Gastroesophageal sphincter (tissue), 4 donors: Measurements from ENCODE around the gene STMP1. TPM values are rescaled to one million over a fixed set of nuclear protein-coding genes. Genes with fewer than 3 reads are reported as not detected.

Experiments
- ATAC-seq: fragments of 150-250 bp; one replicate; pipeline ENCODE4 v1.9.1; 2016; ENCODE audit warnings: mild to moderate bottlenecking, moderate library complexity
- H3K27ac ChIP-seq, 4 donors: fragments of 200-600 bp; sonication (generic) in 3 of 4; 1 replicate in 3 of 4; 2 replicates in 1 of 4; pipeline ENCODE4 v1.5.1; 2016 to 2019
- H3K27me3 ChIP-seq: fragments of 200-600 bp; sonication (generic); one replicate; pipeline ENCODE4 v1.5.1; 2019
- H3K36me3 ChIP-seq, 2 donors: fragments of 200-600 bp; sonication (generic); one replicate each; pipeline ENCODE4 v1.5.1; 2019; ENCODE audit warnings: control low read depth in 1 of 2
- H3K4me1 ChIP-seq, 3 donors: fragments of 200-600 bp; sonication (generic); 1 replicate in 2 of 3; 2 replicates in 1 of 3; pipeline ENCODE4 v1.5.1; 2016 to 2019; ENCODE audit warnings: control low read depth in 2 of 3
- H3K4me3 ChIP-seq, 2 donors: fragments of 200-600 bp; sonication (generic); one replicate each; pipeline ENCODE4 v1.5.1; 2019; ENCODE audit warnings: mild to moderate bottlenecking in 1 of 2, moderate library complexity in 1 of 2
- H3K9me3 ChIP-seq, 3 donors: fragments of 200-600 bp; sonication (generic); one replicate each; pipeline ENCODE4 v1.5.1; 2017 to 2019; ENCODE audit warnings: control low read depth in 2 of 3
- EP300 ChIP-seq: sonication (generic); formaldehyde crosslinking; IDR thresholded peaks from one replicate; pipeline ENCODE4 v1.6.1; 2017; ENCODE audit warnings: antibody characterized with exemption, mild to moderate bottlenecking
- POLR2A ChIP-seq, 2 donors: fragments of 450-650 bp; IDR thresholded peaks; one replicate each; pipeline ENCODE4 v1.6.1; 2017; ENCODE audit warnings: antibody characterized with exemption in 2 of 2, mild to moderate bottlenecking in 2 of 2, moderate library complexity in 1 of 2
- POLR2AphosphoS5 ChIP-seq: sonication (generic); formaldehyde crosslinking; IDR thresholded peaks from one replicate; pipeline ENCODE4 v1.6.1; 2017; ENCODE audit warnings: antibody characterized with exemption
- WGBS, 2 donors: methylation state at CpG; one replicate each; pipeline ENCODE4 v1.1.5; 2018; ENCODE audit warnings: low coverage in 1 of 2; 5-methylcytosine and 5-hydroxymethylcytosine counted together
- total RNA-seq, 4 donors: library from RNA; depleted of rRNA; stranded (reverse); fragments of >200 nt; gene quantifications; one replicate each; pipeline ENCODE4 v1.1.0, GENCODE V29; 2016
- TF ChIP-seq, protein P1 (sequence below), 4 experiments: fragments of 200-600 bp in 2 of 4; fragments of 450-650 bp in 2 of 4; sonication (generic) in 1 of 4; IDR thresholded peaks; one replicate each; pipeline ENCODE4 v1.5.1; 2017 to 2019; ENCODE audit warnings: antibody characterized with exemption in 4 of 4, mild to moderate bottlenecking in 2 of 4, moderate library complexity in 2 of 4

STMP1 gene
- total RNA-seq, 4 donors from 2014 or later: 6.5 to 17.4 (median 11.9) TPM

DNA sequence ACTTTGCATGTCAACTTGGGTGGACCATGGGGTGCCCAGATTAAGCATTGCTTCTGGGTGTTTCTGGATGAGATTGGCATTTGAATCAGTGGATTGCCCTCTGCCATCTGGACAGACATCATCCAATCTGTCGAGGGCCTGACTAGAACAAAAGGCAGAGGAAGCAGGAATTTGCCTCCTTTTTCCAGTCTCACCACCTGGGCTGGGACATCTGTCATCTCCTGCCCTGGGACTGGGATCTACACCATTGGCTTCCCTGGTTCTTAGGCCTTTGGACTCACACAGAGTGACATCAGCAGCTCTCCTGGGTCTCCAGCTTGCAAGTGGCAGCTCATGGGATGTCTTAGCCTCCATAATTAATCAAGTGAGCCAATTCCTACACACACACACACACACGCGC is 55.4 kb downstream of the STMP1 start:
- WGBS, 2 donors: 69 to 100% methylated on average over 2 to 3 of the region's 3 CpGs
- Histone ChIP-seq H3K9me3 (no peaks in the 10 kb centered on the region), H3K27ac (no peak overlapping the region), H3K4me1 (peaks cover 0 to 8% (median 0%) of the 10 kb centered on the region in 3 donors), H3K36me3 (no peaks in the 10 kb centered on the region), H3K27me3 (peaks cover 28% of the 10 kb centered on the region), H3K4me3 (no peak overlapping the region)
- TF ChIP-seq POLR2AphosphoS5: no peak
- no peak for TF ChIP-seq POLR2A (IDR thresholded peaks at IDR 0.05)
- TF ChIP-seq, protein P1, sequence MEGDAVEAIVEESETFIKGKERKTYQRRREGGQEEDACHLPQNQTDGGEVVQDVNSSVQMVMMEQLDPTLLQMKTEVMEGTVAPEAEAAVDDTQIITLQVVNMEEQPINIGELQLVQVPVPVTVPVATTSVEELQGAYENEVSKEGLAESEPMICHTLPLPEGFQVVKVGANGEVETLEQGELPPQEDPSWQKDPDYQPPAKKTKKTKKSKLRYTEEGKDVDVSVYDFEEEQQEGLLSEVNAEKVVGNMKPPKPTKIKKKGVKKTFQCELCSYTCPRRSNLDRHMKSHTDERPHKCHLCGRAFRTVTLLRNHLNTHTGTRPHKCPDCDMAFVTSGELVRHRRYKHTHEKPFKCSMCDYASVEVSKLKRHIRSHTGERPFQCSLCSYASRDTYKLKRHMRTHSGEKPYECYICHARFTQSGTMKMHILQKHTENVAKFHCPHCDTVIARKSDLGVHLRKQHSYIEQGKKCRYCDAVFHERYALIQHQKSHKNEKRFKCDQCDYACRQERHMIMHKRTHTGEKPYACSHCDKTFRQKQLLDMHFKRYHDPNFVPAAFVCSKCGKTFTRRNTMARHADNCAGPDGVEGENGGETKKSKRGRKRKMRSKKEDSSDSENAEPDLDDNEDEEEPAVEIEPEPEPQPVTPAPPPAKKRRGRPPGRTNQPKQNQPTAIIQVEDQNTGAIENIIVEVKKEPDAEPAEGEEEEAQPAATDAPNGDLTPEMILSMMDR (IDR thresholded peaks at IDR 0.05): no peak
- no peak for TF ChIP-seq EP300
- ATAC-seq: no peak

DNA sequence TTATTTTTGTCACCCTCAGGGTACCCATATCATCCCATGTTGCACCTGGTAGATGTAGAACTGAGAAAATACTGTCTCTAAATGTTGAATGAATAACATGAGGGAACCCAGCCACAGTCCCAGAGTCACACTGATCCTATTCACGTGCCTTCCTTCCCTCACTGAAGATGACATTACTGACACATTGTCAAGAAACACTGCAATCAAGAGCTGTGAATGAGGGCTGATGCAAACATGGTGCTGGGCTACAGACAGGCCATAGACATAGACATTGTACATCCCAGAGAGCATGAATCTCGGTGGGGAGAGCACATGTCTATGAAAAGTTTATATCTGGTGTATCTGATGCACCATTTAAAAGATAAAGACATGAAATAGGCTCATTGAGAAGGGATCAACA is 55.9 kb downstream of the STMP1 start:
- H3K4me1 ChIP-seq: peaks cover 0 to 8% (median 0%) of the 10 kb centered on the region in 3 donors
- ATAC-seq: no peak
- no peak overlapping the region for H3K27ac ChIP-seq
- no peak overlapping the region for H3K4me3 ChIP-seq
- TF ChIP-seq EP300 (no peak), POLR2A (IDR thresholded peaks at IDR 0.05) (no peak), POLR2AphosphoS5 (no peak)
- TF ChIP-seq, protein P1 (IDR thresholded peaks at IDR 0.05): no peak
- H3K9me3 ChIP-seq: no peaks in the 10 kb centered on the region
- no peaks in the 10 kb centered on the region for H3K36me3 ChIP-seq
- H3K27me3 ChIP-seq: peaks cover 28% of the 10 kb centered on the region
- WGBS, 2 donors: 87 to 100% methylated on average over 2 of the region's 2 CpGs

DNA sequence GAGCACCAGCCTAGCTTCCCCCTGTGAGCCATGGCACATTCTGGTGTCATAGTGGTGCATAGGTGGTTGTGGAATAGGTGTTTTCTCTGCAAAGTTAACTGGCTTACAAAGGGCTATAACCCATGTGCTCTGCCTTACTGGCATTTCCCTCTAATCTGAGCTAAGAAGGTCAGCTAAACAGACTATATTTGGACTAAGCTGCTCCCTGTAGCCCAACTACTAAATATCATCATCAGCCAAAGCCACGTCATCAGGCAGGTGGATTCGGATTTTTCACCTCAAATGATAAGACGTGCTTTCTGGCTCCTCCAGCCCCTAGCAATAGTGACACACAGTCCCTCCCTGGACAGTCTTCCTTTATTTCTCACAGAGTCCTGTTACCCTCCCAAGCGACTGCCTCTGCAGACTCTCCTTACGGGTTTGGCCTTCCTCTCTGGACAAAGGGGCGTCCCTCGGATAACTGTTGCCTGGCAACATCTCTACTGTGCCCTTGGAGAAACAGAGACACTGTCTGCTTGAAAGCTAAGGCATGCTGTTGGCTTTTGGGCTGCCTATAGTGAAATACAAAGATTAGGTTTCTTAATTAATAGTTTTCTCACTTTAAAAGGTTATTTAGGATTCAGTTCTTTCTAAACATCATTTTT is 56.6 kb downstream of the STMP1 start:
- whole genome bisulfite sequencing, 2 donors: 34 to 63% methylated on average over 5 to 6 of the region's 7 CpGs
- Histone ChIP-seq H3K4me3 (no peak overlapping the region), H3K27me3 (peaks cover 25% of the 10 kb centered on the region), H3K4me1 (peaks cover 0 to 8% (median 0%) of the 10 kb centered on the region in 3 donors), H3K27ac (no peak overlapping the region), H3K9me3 (no peaks in the 10 kb centered on the region), H3K36me3 (no peaks in the 10 kb centered on the region)
- no peak for ATAC-seq
- TF ChIP-seq, protein P1 (IDR thresholded peaks at IDR 0.05): no peak
- TF ChIP-seq POLR2AphosphoS5: no peak
- TF ChIP-seq POLR2A (IDR thresholded peaks at IDR 0.05): no peak
- no peak for TF ChIP-seq EP300

DNA sequence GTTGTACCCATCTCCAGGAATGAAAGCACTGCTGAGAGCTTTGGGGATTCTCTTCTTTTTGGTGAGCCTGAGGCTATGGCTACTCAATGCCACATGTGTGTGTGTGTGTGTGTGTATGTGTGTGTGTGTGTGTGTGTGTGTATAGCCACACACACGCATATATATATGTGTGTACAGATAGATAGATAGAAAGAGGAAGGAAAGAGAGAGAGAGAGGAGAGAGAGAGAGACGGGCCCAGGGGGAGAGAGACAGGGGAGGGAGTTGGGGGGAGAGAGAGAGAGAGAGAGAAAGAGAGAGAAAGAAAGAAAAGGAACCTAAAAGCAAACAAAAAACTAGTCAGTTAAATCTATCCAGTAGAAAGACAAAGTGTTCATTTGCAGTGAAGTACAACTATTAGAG is 57.4 kb downstream of the STMP1 start:
- WGBS, 2 donors: 52% methylated on average over 2 of the region's 2 CpGs; no CpG with 5 or more reads in 1 of the 2 donors
- TF ChIP-seq POLR2AphosphoS5: no peak
- TF ChIP-seq, protein P1 (IDR thresholded peaks at IDR 0.05): no peak
- TF ChIP-seq EP300: no peak
- no peak for TF ChIP-seq POLR2A (IDR thresholded peaks at IDR 0.05)
- Histone ChIP-seq H3K4me3 (no peak overlapping the region), H3K27me3 (peaks cover 19% of the 10 kb centered on the region), H3K9me3 (no peaks in the 10 kb centered on the region), H3K27ac (no peak overlapping the region), H3K4me1 (peaks cover 0 to 8% (median 0%) of the 10 kb centered on the region in 3 donors), H3K36me3 (no peaks in the 10 kb centered on the region)
- ATAC-seq: no peak

DNA sequence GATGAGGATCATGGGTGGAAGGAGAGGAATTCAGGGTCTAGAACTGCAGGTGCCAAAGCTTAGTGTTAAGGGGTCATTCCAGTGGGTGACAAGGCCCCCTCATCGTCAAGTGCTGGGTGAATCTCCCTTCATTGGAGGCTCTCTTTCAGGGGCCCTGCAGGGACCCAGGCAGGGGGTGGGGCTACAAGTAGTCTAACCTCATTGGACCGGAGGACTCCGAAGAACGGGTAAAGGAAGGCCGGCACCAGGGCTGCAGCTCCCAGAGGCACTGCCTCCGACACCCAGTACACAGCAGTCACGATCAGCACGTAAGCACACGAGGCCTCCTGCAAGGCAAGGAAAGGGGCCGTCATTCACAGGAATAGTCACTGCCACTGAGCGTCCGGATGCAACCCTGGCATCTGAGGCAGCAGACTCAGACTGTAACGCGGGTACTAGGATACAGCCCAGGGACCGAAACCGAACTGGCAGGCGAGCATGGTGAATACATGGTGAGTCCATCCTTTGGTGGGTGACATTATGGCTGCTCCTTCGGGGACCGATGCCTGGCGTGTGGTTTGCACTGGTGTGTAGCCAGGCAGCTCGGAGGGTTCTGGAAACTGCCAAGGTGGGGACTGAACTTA is 59.0 kb downstream of the STMP1 start:
- Histone ChIP-seq H3K36me3 (no peaks in the 10 kb centered on the region), H3K27me3 (peaks cover 12% of the 10 kb centered on the region), H3K9me3 (no peaks in the 10 kb centered on the region), H3K27ac (no peak overlapping the region), H3K4me3 (no peak overlapping the region), H3K4me1 (peaks cover 0 to 8% (median 0%) of the 10 kb centered on the region in 3 donors)
- ATAC-seq: no peak
- 92% methylated on average over 4 to 11 of the region's 21 CpGs for WGBS, 2 donors
- TF ChIP-seq POLR2AphosphoS5 (no peak), EP300 (no peak), POLR2A (IDR thresholded peaks at IDR 0.05) (no peak)
- TF ChIP-seq, protein P1 (IDR thresholded peaks at IDR 0.05): no peak
